ENCODE measurements around the gene CTCFL.
"Not testable (repeated sequence)": the region's sequence is repeated elsewhere in the genome, so short reads cannot be mapped to it uniquely, and the experiment has no call there.

CTCFL gene

GRCh38 chr20:57523782-57524181 lies 1.2 kb downstream of the CTCFL start:
- TF ChIP-seq CTCF (IDR thresholded peaks at IDR 0.05; ENCODE audit: low read depth, low read length), result no peak
- DNase-seq (ENCODE audit: extremely low read depth, low read depth), result no peak

- DNase-seq (ENCODE audit: extremely low read depth, low read depth), result no peak
- no peak for TF ChIP-seq CTCF (IDR thresholded peaks at IDR 0.05; ENCODE audit: low read depth, low read length)
Observed at GRCh38 chr20:57522380-57523140, 2.4 kb downstream of the CTCFL start.

- DNase-seq (ENCODE audit: extremely low read depth, low read depth), result no peak
- TF ChIP-seq CTCF (IDR thresholded peaks at IDR 0.05; ENCODE audit: low read depth, low read length), result no peak
Observed at GRCh38 chr20:57517904-57518303, 7.0 kb downstream of the CTCFL start.

GRCh38 chr20:57514273-57514751 lies 10.6 kb downstream of the CTCFL start:
- peak; percentile 76 for TF ChIP-seq CTCF (IDR thresholded peaks at IDR 0.05; ENCODE audit: low read depth, low read length)
- DNase-seq (ENCODE audit: extremely low read depth, low read depth), result peak; percentile 32

- no peak for TF ChIP-seq CTCF (IDR thresholded peaks at IDR 0.05; ENCODE audit: low read depth, low read length)
- no peak for DNase-seq (ENCODE audit: extremely low read depth, low read depth)
Observed at GRCh38 chr20:57513199-57513598, 11.7 kb downstream of the CTCFL start.

- no peak for TF ChIP-seq CTCF (IDR thresholded peaks at IDR 0.05; ENCODE audit: low read depth, low read length)
- DNase-seq (ENCODE audit: extremely low read depth, low read depth), result no peak
Observed at GRCh38 chr20:57512432-57512831, 12.5 kb downstream of the CTCFL start.

- not testable (repeated sequence) for DNase-seq (ENCODE audit: extremely low read depth, low read depth)
Observed at GRCh38 chr20:57511709-57512108, 13.2 kb downstream of the CTCFL start.
